ENCODE measurements around the gene RAD51B. TPM values are rescaled to one million over a fixed set of nuclear protein-coding genes. Genes with fewer than 3 reads are reported as not detected.
A peak's percentile ranks its signal among the peaks of the same experiment; 100 is the strongest.

RAD51B gene
- total and polyA plus RNA-seq, 2 of the 13 experiments (the other 11 are each of a cell fraction or from before 2014, with no cell fraction given), result 7.0 to 9.5 TPM

GRCh38 chr14:68607081-68607866 is 787.7 kb downstream of the RAD51B start (continued):
- 0 out of 2 replicates have a peak, but pooled peaks have one; percentile 28 for TF ChIP-seq ZHX1 (CRISPR knock-in tag; IDR thresholded peaks at IDR 0.05; ENCODE audit: low read depth)
- TF ChIP-seq ZFP37 (CRISPR knock-in tag; IDR thresholded peaks at IDR 0.05; ENCODE audit: borderline replicate concordance), result no peak
- no peak for TF ChIP-seq ATAD3A (CRISPR knock-in tag; IDR thresholded peaks at IDR 0.05)
- 0 out of 4 replicates have a peak, but pooled peaks of 1 of the 2 experiments have one; percentile 25 for TF ChIP-seq POLR2A (IDR thresholded peaks at IDR 0.05; ENCODE audit: insufficient read depth in 1 of 2, low read depth in 2 of 2, low read length in 2 of 2)
- TF ChIP-seq ZBTB20 (CRISPR knock-in tag; IDR thresholded peaks at IDR 0.05; ENCODE audit: borderline replicate concordance, low read depth), result no peak
- peak; percentile 6 for TF ChIP-seq YY1 (IDR thresholded peaks at IDR 0.05; ENCODE audit: insufficient read depth, insufficient replicate concordance, low read depth, low read length)
- TF ChIP-seq GZF1 (CRISPR knock-in tag; IDR thresholded peaks at IDR 0.05), result no peak
- TF ChIP-seq ZNF431 (CRISPR knock-in tag; IDR thresholded peaks at IDR 0.05; ENCODE audit: borderline replicate concordance, low read depth), result peak; percentile 46; the same call in 1 of the 2 replicates
- TF ChIP-seq IRX3 (CRISPR knock-in tag; IDR thresholded peaks at IDR 0.05; ENCODE audit: borderline replicate concordance, low read depth), result no peak
- TF ChIP-seq ZNF292 (CRISPR knock-in tag; IDR thresholded peaks at IDR 0.05; ENCODE audit: borderline replicate concordance, low read depth), result 0 out of 2 replicates have a peak, but pooled peaks have one; percentile 54
- TF ChIP-seq NCOR1 (IDR thresholded peaks at IDR 0.05; ENCODE audit: borderline replicate concordance, low read length), result no peak
- TF ChIP-seq HMG20B (CRISPR knock-in tag; conservative IDR thresholded peaks at IDR 0.05), result no peak
- TF ChIP-seq KDM6A (CRISPR knock-in tag; IDR thresholded peaks at IDR 0.05; ENCODE audit: low read depth), result 0 out of 2 replicates have a peak, but pooled peaks have one; percentile 51
- TF ChIP-seq, protein P1, sequence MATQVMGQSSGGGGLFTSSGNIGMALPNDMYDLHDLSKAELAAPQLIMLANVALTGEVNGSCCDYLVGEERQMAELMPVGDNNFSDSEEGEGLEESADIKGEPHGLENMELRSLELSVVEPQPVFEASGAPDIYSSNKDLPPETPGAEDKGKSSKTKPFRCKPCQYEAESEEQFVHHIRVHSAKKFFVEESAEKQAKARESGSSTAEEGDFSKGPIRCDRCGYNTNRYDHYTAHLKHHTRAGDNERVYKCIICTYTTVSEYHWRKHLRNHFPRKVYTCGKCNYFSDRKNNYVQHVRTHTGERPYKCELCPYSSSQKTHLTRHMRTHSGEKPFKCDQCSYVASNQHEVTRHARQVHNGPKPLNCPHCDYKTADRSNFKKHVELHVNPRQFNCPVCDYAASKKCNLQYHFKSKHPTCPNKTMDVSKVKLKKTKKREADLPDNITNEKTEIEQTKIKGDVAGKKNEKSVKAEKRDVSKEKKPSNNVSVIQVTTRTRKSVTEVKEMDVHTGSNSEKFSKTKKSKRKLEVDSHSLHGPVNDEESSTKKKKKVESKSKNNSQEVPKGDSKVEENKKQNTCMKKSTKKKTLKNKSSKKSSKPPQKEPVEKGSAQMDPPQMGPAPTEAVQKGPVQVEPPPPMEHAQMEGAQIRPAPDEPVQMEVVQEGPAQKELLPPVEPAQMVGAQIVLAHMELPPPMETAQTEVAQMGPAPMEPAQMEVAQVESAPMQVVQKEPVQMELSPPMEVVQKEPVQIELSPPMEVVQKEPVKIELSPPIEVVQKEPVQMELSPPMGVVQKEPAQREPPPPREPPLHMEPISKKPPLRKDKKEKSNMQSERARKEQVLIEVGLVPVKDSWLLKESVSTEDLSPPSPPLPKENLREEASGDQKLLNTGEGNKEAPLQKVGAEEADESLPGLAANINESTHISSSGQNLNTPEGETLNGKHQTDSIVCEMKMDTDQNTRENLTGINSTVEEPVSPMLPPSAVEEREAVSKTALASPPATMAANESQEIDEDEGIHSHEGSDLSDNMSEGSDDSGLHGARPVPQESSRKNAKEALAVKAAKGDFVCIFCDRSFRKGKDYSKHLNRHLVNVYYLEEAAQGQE (IDR thresholded peaks at IDR 0.05; ENCODE audit: borderline replicate concordance in 1 of 2, low read depth in 1 of 2, low read length in 2 of 2), result no peak
- TF ChIP-seq ZNF652 (CRISPR knock-in tag; IDR thresholded peaks at IDR 0.05; ENCODE audit: borderline replicate concordance, low read depth), result no peak
- TF ChIP-seq ARNTL (CRISPR knock-in tag; IDR thresholded peaks at IDR 0.05), result peak; percentile 60; the same call in 1 of the 2 replicates
- TF ChIP-seq, protein P2, sequence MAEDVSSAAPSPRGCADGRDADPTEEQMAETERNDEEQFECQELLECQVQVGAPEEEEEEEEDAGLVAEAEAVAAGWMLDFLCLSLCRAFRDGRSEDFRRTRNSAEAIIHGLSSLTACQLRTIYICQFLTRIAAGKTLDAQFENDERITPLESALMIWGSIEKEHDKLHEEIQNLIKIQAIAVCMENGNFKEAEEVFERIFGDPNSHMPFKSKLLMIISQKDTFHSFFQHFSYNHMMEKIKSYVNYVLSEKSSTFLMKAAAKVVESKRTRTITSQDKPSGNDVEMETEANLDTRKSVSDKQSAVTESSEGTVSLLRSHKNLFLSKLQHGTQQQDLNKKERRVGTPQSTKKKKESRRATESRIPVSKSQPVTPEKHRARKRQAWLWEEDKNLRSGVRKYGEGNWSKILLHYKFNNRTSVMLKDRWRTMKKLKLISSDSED (CRISPR knock-in tag; IDR thresholded peaks at IDR 0.05), result no peak

Measured in HepG2 (cell line).